Liver (tissue), 9 donors: Measurements from ENCODE around the gene YTHDF1. TPM values are rescaled to one million over a fixed set of nuclear protein-coding genes. Genes with fewer than 3 reads are reported as not detected.

Experiments used
- DNase-seq: peaks from one replicate; pipeline ENCODE4 v3.0.0-alpha.2; 2017; ENCODE audit warnings: low spot score
- H3K27ac ChIP-seq, 2 donors: one replicate each; pipeline ENCODE4 v1.7.0; 2013; ENCODE audit warnings: inconsistent platforms in 2 of 2, low read length in 2 of 2, control low read depth in 1 of 2, low read depth in 1 of 2, mild to moderate bottlenecking in 1 of 2
- H3K27me3 ChIP-seq, 4 donors: one replicate each; pipeline versions ENCODE4 v1.6.1 to v1.7.0; 2013; ENCODE audit warnings: low read length in 3 of 4, inconsistent platforms in 1 of 4, mild to moderate bottlenecking in 1 of 4, moderate library complexity in 1 of 4; ENCODE audit not compliant: control insufficient read depth in 4 of 4, insufficient read depth in 4 of 4
- H3K36me3 ChIP-seq, 4 donors: one replicate each; pipeline versions ENCODE4 v1.6.1 to v1.7.0; 2013; ENCODE audit warnings: low read length in 3 of 4, mild to moderate bottlenecking in 3 of 4, low read depth in 1 of 4, moderate library complexity in 1 of 4; ENCODE audit not compliant: control insufficient read depth in 4 of 4, insufficient read depth in 3 of 4
- H3K4me1 ChIP-seq, 4 donors: one replicate each; pipeline versions ENCODE4 v1.6.1 to v1.7.0; 2013; ENCODE audit warnings: low read length in 3 of 4, mild to moderate bottlenecking in 3 of 4, moderate library complexity in 1 of 4; ENCODE audit not compliant: control insufficient read depth in 4 of 4, insufficient read depth in 4 of 4
- H3K4me3 ChIP-seq, 3 donors: one replicate each; pipeline versions ENCODE4 v1.6.1 to v1.7.0; 2013; ENCODE audit warnings: low read length in 3 of 3, control low read depth in 1 of 3, low read depth in 1 of 3, mild to moderate bottlenecking in 1 of 3
- H3K9ac ChIP-seq, 2 donors: one replicate each; pipeline ENCODE4 v1.7.0; 2013; ENCODE audit warnings: low read length in 2 of 2, mild to moderate bottlenecking in 2 of 2, moderate library complexity in 2 of 2, control low read depth in 1 of 2, low read depth in 1 of 2
- H3K9me3 ChIP-seq, 4 donors: one replicate each; pipeline versions ENCODE4 v1.6.1 to v1.7.0; 2013; ENCODE audit warnings: low read length in 3 of 4; ENCODE audit not compliant: control insufficient read depth in 4 of 4
- ATF3 ChIP-seq: IDR thresholded peaks from 2 replicates; pipeline ENCODE4 v1.6.1; 2016; ENCODE audit warnings: antibody characterized with exemption
- CTCF ChIP-seq: fragments of 150-350 bp; IDR thresholded peaks from 2 replicates; pipeline ENCODE4 v1.5.1; 2017; ENCODE audit warnings: improper control_type of control experiment, low read depth, low read length; ENCODE audit not compliant: missing input control
- EGR1 ChIP-seq, 2 donors: IDR thresholded peaks; 2 replicates each; pipeline ENCODE4 v1.6.1; 2016 to 2018; ENCODE audit warnings: antibody characterized with exemption in 2 of 2, low read depth in 2 of 2
- FOXA2 ChIP-seq: IDR thresholded peaks from 2 replicates; pipeline ENCODE4 v1.6.1; 2016; ENCODE audit warnings: antibody characterized with exemption
- GABPA ChIP-seq, 2 donors: IDR thresholded peaks in 1 of 2; conservative IDR thresholded peaks in 1 of 2; 2 replicates each; pipeline ENCODE4 v1.6.1; 2016; ENCODE audit warnings: antibody characterized with exemption in 2 of 2, mild to moderate bottlenecking in 1 of 2, moderate library complexity in 1 of 2
- HNF4A ChIP-seq, 2 donors: conservative IDR thresholded peaks; 2 replicates each; pipeline ENCODE4 v1.6.1; 2016; ENCODE audit warnings: antibody characterized with exemption in 2 of 2, mild to moderate bottlenecking in 2 of 2
- HNF4G ChIP-seq: IDR thresholded peaks from 2 replicates; pipeline ENCODE4 v1.6.1; 2016; ENCODE audit warnings: antibody characterized with exemption
- JUND ChIP-seq, 2 donors: IDR thresholded peaks; 2 replicates each; pipeline ENCODE4 v1.6.1; 2016; ENCODE audit warnings: antibody characterized with exemption in 2 of 2
- MAX ChIP-seq: IDR thresholded peaks from 2 replicates; pipeline ENCODE4 v1.6.1; 2016; ENCODE audit warnings: antibody characterized with exemption
- NR2F2 ChIP-seq: IDR thresholded peaks from 2 replicates; pipeline ENCODE4 v1.6.1; 2016; ENCODE audit warnings: antibody characterized with exemption
- RAD21 ChIP-seq, 2 donors: IDR thresholded peaks; 2 replicates each; pipeline ENCODE4 v1.6.1; 2016; ENCODE audit warnings: antibody characterized with exemption in 2 of 2, mild to moderate bottlenecking in 2 of 2
- REST ChIP-seq: IDR thresholded peaks from 2 replicates; pipeline ENCODE4 v1.6.1; 2016; ENCODE audit warnings: antibody characterized with exemption, mild to moderate bottlenecking
- RXRA ChIP-seq, 2 donors: IDR thresholded peaks; 2 replicates each; pipeline ENCODE4 v1.6.1; 2017 to 2018; ENCODE audit warnings: antibody characterized with exemption in 2 of 2, mild to moderate bottlenecking in 1 of 2
- SP1 ChIP-seq: IDR thresholded peaks from 2 replicates; pipeline ENCODE4 v1.6.1; 2018; ENCODE audit warnings: antibody characterized with exemption, mild to moderate bottlenecking
- TAF1 ChIP-seq: conservative IDR thresholded peaks from 2 replicates; pipeline ENCODE4 v1.6.1; 2016; ENCODE audit warnings: antibody characterized with exemption, mild to moderate bottlenecking
- YY1 ChIP-seq: IDR thresholded peaks from 2 replicates; pipeline ENCODE4 v1.6.1; 2016; ENCODE audit warnings: antibody characterized with exemption, mild to moderate bottlenecking
- ZBTB33 ChIP-seq: IDR thresholded peaks from 2 replicates; pipeline ENCODE4 v1.6.1; 2016; ENCODE audit warnings: antibody characterized with exemption
- WGBS: extraction: QIAGEN DNeasy Blood & Tissue Kit; methylation state at CpG from one replicate; pipeline ENCODE4 v1.1.7; 2013; 5-methylcytosine and 5-hydroxymethylcytosine counted together
- polyA plus RNA-seq, 2 donors: library from polyadenylated mRNA; stranded (reverse) in 1 of 2; unstranded in 1 of 2; fragments of 200-250 nt in 1 of 2; fragments of >200 nt in 1 of 2; fragmentation: Nextera tagmentation in 1 of 2; extraction: Ambion mirVana in 1 of 2; gene quantifications; one replicate each; pipeline versions ENCODE4 v1.2.1 to v1.2.3, GENCODE V29; 2013 to 2015
- total RNA-seq, 2 donors: library from RNA; depleted of rRNA; stranded (reverse); fragments of >200 nt; gene quantifications; one replicate each; pipeline ENCODE4 v1.2.3, GENCODE V29; 2014
- donor health status: healthy.
- donor health status: healthy.
- donor health status: healthy.
- donor health status: healthy.
- donor health status: healthy.

Gene YTHDF1
- total and polyA plus RNA-seq, 4 donors = 6.8 to 19.5 (median 14.9) TPM

GRCh38 chr20:63218701-63219446 lies 2.9 kb upstream of the YTHDF1 start (continued):
- TF ChIP-seq HNF4G (no peak), RXRA (IDR thresholded peaks at IDR 0.05) (no peak), REST (no peak)

- Histone ChIP-seq H3K27ac (no peak overlapping the region), H3K9ac (no peak overlapping the region), H3K36me3 (peaks cover 1 to 9% (median 7%) of the 10 kb centered on the region in 4 donors), H3K27me3 (no peaks in the 10 kb centered on the region), H3K4me1 (peaks cover 6 to 28% (median 22%) of the 10 kb centered on the region in 4 donors), H3K9me3 (no peaks in the 10 kb centered on the region), H3K4me3 (no peak overlapping the region)
- WGBS = 83% methylated on average over 7 of the region's 7 CpGs
- no peak for TF ChIP-seq ATF3
- TF ChIP-seq RAD21 (IDR thresholded peaks at IDR 0.05) = no peak
- TF ChIP-seq GABPA (IDR thresholded peaks at IDR 0.05 in 1 of 2, conservative IDR thresholded peaks at IDR 0.05 in 1 of 2) = no peak
- no peak for TF ChIP-seq MAX
- no peak for TF ChIP-seq RXRA (IDR thresholded peaks at IDR 0.05)
- TF ChIP-seq SP1 = no peak
- no peak for TF ChIP-seq TAF1
- TF ChIP-seq JUND (IDR thresholded peaks at IDR 0.05) = no peak
- no peak for TF ChIP-seq FOXA2
- TF ChIP-seq HNF4A (conservative IDR thresholded peaks at IDR 0.05) = no peak
- no peak for TF ChIP-seq NR2F2
- TF ChIP-seq YY1 = no peak
- no peak for TF ChIP-seq EGR1 (IDR thresholded peaks at IDR 0.05; ENCODE audit: low read depth in 2 of 2)
- TF ChIP-seq REST = no peak
- no peak for TF ChIP-seq ZBTB33
- TF ChIP-seq CTCF = no peak
- no peak for TF ChIP-seq HNF4G
- no peak for DNase-seq
Observed at GRCh38 chr20:63217706-63218105, 1.8 kb upstream of the YTHDF1 start.
